Glomerular visceral epithelial cell (primary cell): ENCODE measurements around the gene SPRYD4.

Experiments
- DNase-seq: peaks from one replicate; pipeline ENCODE4 v3.0.0-alpha.2; 2016; ENCODE audit errors: extremely low spot score

Gene SPRYD4

DNA sequence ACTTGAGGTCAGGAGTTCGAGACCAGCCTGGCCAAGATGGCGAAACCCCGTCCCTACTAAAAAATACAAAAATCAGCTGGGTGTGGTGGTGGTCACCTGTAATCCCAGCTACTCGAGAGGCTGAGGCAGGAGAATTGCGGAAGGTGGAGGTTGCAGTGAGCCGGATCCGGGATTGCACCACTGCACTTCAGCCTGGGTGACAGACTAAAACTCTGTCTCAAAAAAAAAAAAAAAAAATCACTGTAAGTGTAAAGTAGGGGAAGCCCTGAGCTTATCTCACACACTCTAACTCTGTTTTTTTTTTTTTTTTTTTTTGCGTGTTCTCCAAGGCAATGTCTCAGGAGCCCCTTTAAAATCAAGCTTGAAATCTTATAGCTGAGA, 52.8 kb downstream of the SPRYD4 start:
- no peak for DNase-seq

DNA sequence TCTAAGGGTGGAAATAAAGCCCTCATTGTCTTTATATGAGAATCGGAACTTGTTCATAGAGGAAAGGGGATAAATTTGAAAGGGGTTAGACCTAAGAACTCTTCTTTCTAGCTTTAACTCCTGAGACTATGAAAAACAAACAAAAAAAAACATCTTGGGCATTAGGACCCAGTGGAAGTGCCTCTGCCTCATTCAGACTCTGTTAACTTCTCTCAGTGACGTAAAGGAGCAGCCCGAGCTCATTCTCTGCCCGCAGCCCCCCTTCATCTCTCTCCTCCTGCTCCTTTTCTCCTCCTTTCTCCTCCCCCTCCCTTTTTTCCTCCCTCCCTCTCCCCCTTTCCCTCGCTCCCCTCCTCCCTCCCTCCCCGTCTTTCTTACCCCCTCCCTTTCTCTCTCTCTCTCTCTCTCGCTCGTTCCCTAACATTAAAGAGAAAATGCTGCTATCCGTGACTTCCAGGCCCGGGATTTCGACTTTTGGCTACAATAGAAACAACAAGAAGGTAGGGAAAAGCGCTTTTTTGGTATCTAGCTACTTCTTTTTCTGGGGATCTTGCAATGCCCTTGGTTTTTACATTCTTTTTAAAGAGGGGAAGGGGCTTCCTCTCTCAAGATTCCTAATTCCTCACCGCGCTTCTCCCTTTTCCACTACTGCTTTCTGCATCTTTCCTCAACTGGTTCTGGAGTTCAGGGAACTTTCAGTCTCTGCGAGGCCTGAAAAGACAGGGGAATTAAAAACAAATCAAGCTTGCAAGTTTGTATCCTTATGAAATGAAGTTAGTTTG, 53.4 kb downstream of the SPRYD4 start, which contains the start of gene RBMS2:
RBMS2 (plus strand) TSS at position 231 of the 782 bp plus-strand sequence; CDS start at position 435, 204 bp downstream.
- peak; percentile 88 for DNase-seq

DNA sequence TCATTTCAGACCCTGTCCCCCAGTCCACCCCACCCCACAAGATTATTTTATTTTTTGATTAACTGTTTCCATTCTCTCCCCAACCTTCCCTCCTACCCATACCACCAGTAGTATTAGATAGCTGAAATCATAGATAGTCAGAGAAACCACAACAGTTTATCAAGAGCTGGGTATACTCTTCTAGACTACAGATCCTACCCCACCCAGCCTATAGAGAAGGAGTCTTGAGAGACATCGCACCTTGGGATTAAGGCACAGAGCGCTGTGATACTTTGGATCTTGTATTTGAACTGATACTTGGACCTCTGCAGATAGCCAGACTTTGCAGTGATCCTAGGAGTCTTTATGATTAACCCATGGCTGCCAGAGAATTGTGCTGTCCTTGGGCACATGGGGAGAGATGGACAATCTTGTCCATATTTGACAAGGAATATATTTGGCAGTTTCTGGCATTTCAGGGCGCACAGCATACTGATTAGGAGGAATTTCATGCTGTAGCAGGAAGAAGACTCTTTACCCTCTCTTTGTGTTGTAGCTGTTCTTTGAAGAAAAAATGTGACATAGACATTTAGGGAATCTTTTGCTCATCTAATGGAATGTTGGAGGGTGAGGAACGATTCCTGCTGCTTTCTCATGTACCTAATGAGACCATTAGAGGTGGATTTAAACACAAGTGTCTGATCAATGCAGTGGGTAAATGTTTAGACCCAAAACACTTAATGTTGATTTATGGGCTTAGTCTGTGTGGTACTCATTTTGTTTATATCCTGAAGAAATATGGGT, 54.2 kb downstream of the SPRYD4 start:
- DNase-seq: peak; percentile 22

- DNase-seq: no peak
These were observed 60.5 kb downstream of the SPRYD4 start for GRCh38 chr12:56528846-56529245.
